Loucy (cell line): ENCODE data around the gene CDYL2.

ENCODE experiments used
- CTCF ChIP-seq: fragments of 200-600 bp; sonication (generic); conservative IDR thresholded peaks from 2 replicates; pipeline ENCODE4 v1.5.1; 2014; ENCODE audit warnings: mild to moderate bottlenecking, antibody characterized with exemption, low read length
- EZH2phosphoT487 ChIP-seq: fragments of 200-600 bp; IDR thresholded peaks from 2 replicates; pipeline ENCODE4 v1.6.1; 2018; ENCODE audit warnings: antibody characterized with exemption, mild to moderate bottlenecking, moderate library complexity, borderline replicate concordance

- TF ChIP-seq CTCF: no peak
- no peak for TF ChIP-seq EZH2phosphoT487
Measured at GRCh38 chr16:80689487-80689886, 114.9 kb downstream of the CDYL2 start.
